ENCODE data around the gene COX10.
A peak's percentile ranks its signal among the peaks of the same experiment; 100 is the strongest.
"Not testable (repeated sequence)": the region's sequence is repeated elsewhere in the genome, so short reads cannot be mapped to it uniquely, and the experiment has no call there.

COX10 gene

DNA sequence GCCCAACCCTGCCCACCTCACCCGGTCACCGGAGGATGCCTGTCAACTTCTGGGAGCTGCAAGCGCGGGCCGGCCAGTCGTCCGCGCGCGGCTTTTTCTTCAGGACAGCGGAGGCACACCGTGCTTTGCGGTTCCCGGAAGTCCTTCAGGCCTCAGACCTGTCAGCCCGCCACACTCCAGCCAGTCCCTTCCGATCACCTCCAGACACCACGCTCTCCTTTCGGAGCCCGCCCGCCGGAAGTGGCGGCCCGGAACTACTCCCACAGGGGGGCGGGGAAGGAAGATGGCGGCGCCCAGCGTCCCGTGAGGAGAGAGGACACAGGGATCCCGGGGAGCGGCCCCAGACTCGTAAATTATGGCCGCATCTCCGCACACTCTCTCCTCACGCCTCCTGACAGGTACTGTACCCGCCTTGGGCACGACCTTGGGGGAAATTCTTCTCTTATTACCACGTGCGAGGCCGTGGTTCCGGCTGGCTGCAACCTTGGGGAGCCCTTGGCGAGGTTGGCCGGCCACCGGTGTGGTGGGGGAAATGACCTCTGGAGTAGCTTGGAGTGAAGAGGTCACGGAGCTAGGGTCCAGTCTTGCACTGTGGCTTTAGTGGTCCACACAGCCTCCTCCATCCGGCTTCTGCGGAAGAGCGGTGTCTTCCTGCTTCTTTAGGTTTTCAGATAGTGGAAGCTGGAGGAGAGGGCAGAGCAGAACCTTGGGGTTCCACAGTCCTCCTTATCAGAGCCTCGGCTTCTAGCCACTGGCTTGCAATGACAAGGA lies at the start of gene COX10:
COX10 (plus strand) TSS at position 254 of the 771 bp plus-strand sequence; CDS start at position 356, 102 bp downstream.
- Histone ChIP-seq H3K9me3 (ENCODE audit: control insufficient read depth, low read length) (no peaks in the 10 kb centered on the region), H3K4me3 (ENCODE audit: low read length) (peak within 1 kb of the TSS; percentile 99), H3K9ac (ENCODE audit: low read length) (peak within 1 kb of the TSS; percentile 92), H3K4me1 (ENCODE audit: control insufficient read depth, insufficient read depth, low read length) (peaks cover 15% of the 10 kb centered on the region), H3K27me3 (ENCODE audit: control insufficient read depth, insufficient read depth, low read length) (no peaks in the 10 kb centered on the region), H3K36me3 (ENCODE audit: control insufficient read depth, insufficient read depth, low read length) (no peaks in the 10 kb centered on the region)

DNA sequence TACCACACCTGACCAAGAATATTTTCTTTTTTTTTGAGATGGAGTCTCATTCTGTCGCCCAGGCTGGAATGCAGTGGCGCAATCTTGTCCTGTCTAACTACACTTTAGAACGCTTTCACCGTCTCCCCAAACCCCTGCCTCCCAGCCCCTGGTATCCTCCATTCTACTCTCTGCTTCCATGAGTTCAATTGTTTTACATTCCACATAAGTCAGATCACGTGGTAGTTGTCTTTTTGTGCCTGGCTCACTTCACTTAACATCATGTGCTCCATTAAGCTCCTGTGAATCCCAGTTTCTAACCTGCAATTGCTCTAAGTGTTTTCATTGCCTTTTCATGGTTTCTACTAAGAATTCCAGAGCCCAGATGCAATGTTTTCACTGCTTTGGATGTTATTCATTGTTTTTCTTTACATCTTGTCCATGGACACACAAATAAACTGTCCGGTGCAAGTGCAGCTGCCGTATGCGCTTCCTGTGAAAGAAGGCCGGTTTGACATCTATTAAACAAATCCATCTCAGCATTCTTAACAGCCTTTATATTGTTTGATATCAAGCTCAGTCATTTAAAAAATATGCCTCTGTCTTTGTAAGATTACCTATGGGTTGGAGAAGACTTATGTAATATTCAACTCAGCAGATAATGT lies 47.5 kb upstream of the COX10 start:
- not testable (repeated sequence) for H3K4me3 ChIP-seq (ENCODE audit: low read length); H3K36me3 ChIP-seq (ENCODE audit: control insufficient read depth, insufficient read depth, low read length); H3K4me1 ChIP-seq (ENCODE audit: control insufficient read depth, insufficient read depth, low read length); H3K9ac ChIP-seq (ENCODE audit: low read length); H3K27me3 ChIP-seq (ENCODE audit: control insufficient read depth, insufficient read depth, low read length); H3K9me3 ChIP-seq (ENCODE audit: control insufficient read depth, low read length)

DNA sequence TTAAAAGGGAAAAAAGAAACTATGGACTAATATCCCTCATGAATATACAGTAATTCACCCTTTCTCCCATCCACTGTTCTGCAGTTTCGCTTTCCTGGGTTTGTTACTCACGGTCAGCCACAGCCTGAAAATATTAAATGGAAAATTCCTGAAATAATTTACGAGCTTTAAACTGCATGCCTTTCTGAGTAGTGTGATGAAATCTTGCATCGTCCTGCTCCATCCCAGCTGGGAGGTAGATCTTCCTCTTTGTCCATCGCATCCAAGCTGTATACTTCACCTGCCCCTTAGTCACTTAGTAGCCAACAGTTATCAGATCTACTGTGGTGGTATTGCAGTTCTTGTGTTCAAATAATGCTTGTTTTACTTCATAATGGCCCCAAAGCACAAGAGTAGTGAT lies 39.5 kb upstream of the COX10 start:
- not testable (repeated sequence) for H3K36me3 ChIP-seq (ENCODE audit: control insufficient read depth, insufficient read depth, low read length); H3K27me3 ChIP-seq (ENCODE audit: control insufficient read depth, insufficient read depth, low read length); H3K9ac ChIP-seq (ENCODE audit: low read length)

DNA sequence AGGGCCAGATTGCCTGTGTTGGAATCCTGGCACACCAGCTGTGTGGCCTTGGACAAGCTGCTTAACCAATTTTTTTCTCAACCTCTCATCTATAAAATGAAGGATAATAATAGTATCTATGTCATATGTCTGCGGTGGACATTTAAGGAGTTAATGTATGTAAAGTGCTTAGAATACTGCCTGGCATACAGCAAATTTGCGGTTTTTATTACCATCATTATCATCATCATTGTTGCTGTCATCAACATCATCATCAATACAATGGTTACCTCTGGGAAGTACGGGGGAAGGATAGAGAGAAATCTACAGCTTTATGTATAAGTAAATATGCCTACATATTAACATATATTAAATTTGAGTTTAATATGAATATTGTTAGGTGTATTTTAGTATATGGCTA lies 37.1 kb upstream of the COX10 start:
- Histone ChIP-seq H3K4me1 (ENCODE audit: control insufficient read depth, insufficient read depth, low read length) (no peaks in the 10 kb centered on the region), H3K4me3 (ENCODE audit: low read length) (no peak overlapping the region), H3K9ac (ENCODE audit: low read length) (no peak overlapping the region), H3K36me3 (ENCODE audit: control insufficient read depth, insufficient read depth, low read length) (no peaks in the 10 kb centered on the region), H3K27me3 (ENCODE audit: control insufficient read depth, insufficient read depth, low read length) (no peaks in the 10 kb centered on the region), H3K9me3 (ENCODE audit: control insufficient read depth, low read length) (no peaks in the 10 kb centered on the region)

More for the DNA sequence above, 39.5 kb upstream of the COX10 start:
- H3K4me3 ChIP-seq (ENCODE audit: low read length); H3K4me1 ChIP-seq (ENCODE audit: control insufficient read depth, insufficient read depth, low read length); H3K9me3 ChIP-seq (ENCODE audit: control insufficient read depth, low read length): not testable (repeated sequence)

DNA sequence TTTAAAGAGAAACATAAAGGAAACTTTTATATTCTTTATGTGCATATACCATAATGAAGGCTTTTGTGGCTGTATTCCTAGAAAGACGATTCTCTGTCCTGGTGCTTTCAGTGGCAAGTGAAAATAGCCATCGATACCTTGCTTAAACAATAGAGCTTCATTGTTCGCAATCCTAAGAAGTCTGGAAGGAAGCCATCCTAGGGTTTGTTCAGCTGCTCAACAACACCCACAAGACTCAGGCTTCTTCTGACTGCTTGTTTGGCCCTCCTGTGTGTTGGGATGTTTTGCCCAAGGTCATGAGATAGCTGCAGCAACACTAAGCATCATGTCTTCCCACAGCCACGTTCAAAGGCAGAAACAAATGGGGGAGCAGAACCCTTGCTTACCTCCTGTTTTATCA lies 36.1 kb upstream of the COX10 start:
- Histone ChIP-seq H3K27me3 (ENCODE audit: control insufficient read depth, insufficient read depth, low read length) (no peaks in the 10 kb centered on the region), H3K9me3 (ENCODE audit: control insufficient read depth, low read length) (no peaks in the 10 kb centered on the region), H3K4me3 (ENCODE audit: low read length) (no peak overlapping the region), H3K9ac (ENCODE audit: low read length) (no peak overlapping the region), H3K36me3 (ENCODE audit: control insufficient read depth, insufficient read depth, low read length) (no peaks in the 10 kb centered on the region), H3K4me1 (ENCODE audit: control insufficient read depth, insufficient read depth, low read length) (no peaks in the 10 kb centered on the region)

DNA sequence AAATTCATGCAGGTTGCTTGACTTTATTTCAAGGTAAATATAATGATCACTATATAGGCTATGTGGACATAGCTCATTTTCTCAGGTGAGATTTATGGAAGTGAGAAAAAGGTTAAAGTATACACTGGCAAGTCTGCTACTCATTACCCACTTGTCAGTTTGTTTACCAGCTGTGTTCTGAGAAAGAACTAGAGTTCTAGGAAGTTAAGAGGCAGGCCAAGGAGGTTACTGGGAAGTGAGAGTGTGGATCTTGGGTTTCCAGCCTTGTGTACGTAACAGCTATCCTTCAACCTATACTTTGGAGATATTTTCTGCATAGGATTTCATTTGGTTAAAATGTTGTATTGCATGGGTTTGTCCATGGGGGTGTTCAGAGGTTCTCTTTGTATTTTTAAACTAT lies 31.9 kb upstream of the COX10 start:
- H3K4me3 ChIP-seq (ENCODE audit: low read length), result no peak overlapping the region
- H3K27me3 ChIP-seq (ENCODE audit: control insufficient read depth, insufficient read depth, low read length), result no peaks in the 10 kb centered on the region
- H3K9me3 ChIP-seq (ENCODE audit: control insufficient read depth, low read length), result no peaks in the 10 kb centered on the region
- H3K4me1 ChIP-seq (ENCODE audit: control insufficient read depth, insufficient read depth, low read length), result no peaks in the 10 kb centered on the region
- H3K36me3 ChIP-seq (ENCODE audit: control insufficient read depth, insufficient read depth, low read length), result no peaks in the 10 kb centered on the region
- no peak overlapping the region for H3K9ac ChIP-seq (ENCODE audit: low read length)

DNA sequence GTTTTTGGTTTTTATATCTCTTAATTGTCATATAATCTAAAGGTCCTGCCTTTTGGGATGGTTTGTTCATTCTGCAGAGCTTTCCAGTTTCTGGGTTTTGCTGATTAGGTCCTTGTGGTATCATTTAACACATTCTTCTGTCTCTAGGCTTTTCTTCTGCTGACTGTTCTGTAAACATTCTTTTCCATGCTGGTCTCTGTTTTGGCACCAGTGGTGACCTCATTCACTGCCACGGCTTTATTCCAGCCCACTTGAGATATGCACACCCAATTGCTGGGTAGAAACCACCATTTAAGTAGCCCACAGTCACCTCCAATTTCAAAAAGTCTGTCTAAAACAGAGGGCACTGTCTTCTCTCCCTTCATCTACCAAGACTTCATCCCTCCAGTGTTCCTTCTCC lies 31.1 kb upstream of the COX10 start:
- H3K9ac ChIP-seq (ENCODE audit: low read length), result no peak overlapping the region
- no peaks in the 10 kb centered on the region for H3K4me1 ChIP-seq (ENCODE audit: control insufficient read depth, insufficient read depth, low read length)
- no peaks in the 10 kb centered on the region for H3K9me3 ChIP-seq (ENCODE audit: control insufficient read depth, low read length)
- no peaks in the 10 kb centered on the region for H3K27me3 ChIP-seq (ENCODE audit: control insufficient read depth, insufficient read depth, low read length)
- H3K4me3 ChIP-seq (ENCODE audit: low read length), result no peak overlapping the region
- no peaks in the 10 kb centered on the region for H3K36me3 ChIP-seq (ENCODE audit: control insufficient read depth, insufficient read depth, low read length)

DNA sequence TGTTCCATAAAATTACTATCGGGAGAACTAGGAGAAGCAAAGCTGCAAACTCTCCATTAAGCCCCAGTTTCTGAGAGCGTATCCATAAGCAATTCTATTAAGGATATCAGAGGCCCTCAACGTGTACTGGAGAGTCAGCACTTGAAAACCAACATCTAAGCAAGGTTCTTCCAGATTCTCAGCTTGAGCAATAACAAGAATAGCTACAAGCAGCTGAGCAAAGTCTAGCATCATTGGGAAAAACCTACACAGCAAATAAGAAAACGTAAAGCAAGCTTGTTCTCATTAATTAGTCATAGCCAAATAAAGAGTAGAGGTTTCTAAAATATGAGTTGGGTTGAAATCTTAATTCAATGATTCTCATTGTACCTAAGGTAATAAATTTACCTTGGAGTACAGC lies 26.9 kb upstream of the COX10 start:
- no peaks in the 10 kb centered on the region for H3K36me3 ChIP-seq (ENCODE audit: control insufficient read depth, insufficient read depth, low read length)
- no peaks in the 10 kb centered on the region for H3K9me3 ChIP-seq (ENCODE audit: control insufficient read depth, low read length)
- H3K4me1 ChIP-seq (ENCODE audit: control insufficient read depth, insufficient read depth, low read length), result no peaks in the 10 kb centered on the region
- no peak overlapping the region for H3K9ac ChIP-seq (ENCODE audit: low read length)
- no peak overlapping the region for H3K4me3 ChIP-seq (ENCODE audit: low read length)
- no peaks in the 10 kb centered on the region for H3K27me3 ChIP-seq (ENCODE audit: control insufficient read depth, insufficient read depth, low read length)

DNA sequence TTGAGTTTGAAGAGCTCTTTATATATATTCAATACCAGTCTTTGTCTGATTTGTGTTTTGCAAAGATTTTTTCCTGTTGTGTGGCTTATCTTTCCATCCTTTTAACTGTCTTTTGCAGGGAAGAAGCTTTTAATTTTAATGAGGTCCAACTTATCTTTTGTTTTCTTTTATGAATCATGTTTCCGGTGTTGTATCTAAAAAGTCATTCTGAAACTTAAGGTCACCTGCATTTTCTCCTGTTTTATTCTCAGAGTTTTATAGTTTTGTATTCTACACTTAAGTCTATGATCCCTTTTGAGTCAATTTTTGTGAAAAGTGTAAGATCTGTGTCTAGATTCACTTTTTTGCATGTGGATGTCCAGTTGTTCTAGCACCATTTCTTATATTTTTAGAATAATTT lies 24.6 kb upstream of the COX10 start:
- H3K4me3 ChIP-seq (ENCODE audit: low read length), result no peak overlapping the region
- no peak overlapping the region for H3K9ac ChIP-seq (ENCODE audit: low read length)
- no peaks in the 10 kb centered on the region for H3K4me1 ChIP-seq (ENCODE audit: control insufficient read depth, insufficient read depth, low read length)
- H3K36me3 ChIP-seq (ENCODE audit: control insufficient read depth, insufficient read depth, low read length), result no peaks in the 10 kb centered on the region
- H3K9me3 ChIP-seq (ENCODE audit: control insufficient read depth, low read length), result no peaks in the 10 kb centered on the region
- H3K27me3 ChIP-seq (ENCODE audit: control insufficient read depth, insufficient read depth, low read length), result no peaks in the 10 kb centered on the region

DNA sequence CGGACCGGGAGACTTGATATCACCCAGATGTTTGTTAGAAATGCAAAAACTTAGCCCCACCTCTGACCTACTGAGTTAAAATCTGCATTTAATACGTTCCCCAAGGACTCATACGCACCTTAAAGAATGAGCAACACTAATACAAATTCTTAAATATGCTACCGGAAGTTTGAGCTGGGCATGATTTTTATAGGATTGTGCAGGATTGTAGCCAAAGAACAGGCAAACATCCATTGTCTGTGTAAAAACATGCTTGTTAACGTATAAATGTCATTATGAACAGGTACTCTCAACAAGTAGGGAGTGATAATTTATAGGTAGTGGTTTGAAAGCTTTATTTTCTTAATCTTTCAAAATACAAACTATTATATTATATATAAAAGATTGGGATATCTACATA lies 22.3 kb upstream of the COX10 start:
- no peaks in the 10 kb centered on the region for H3K9me3 ChIP-seq (ENCODE audit: control insufficient read depth, low read length)
- no peaks in the 10 kb centered on the region for H3K4me1 ChIP-seq (ENCODE audit: control insufficient read depth, insufficient read depth, low read length)
- H3K27me3 ChIP-seq (ENCODE audit: control insufficient read depth, insufficient read depth, low read length), result no peaks in the 10 kb centered on the region
- no peak overlapping the region for H3K9ac ChIP-seq (ENCODE audit: low read length)
- H3K36me3 ChIP-seq (ENCODE audit: control insufficient read depth, insufficient read depth, low read length), result no peaks in the 10 kb centered on the region
- no peak overlapping the region for H3K4me3 ChIP-seq (ENCODE audit: low read length)

DNA sequence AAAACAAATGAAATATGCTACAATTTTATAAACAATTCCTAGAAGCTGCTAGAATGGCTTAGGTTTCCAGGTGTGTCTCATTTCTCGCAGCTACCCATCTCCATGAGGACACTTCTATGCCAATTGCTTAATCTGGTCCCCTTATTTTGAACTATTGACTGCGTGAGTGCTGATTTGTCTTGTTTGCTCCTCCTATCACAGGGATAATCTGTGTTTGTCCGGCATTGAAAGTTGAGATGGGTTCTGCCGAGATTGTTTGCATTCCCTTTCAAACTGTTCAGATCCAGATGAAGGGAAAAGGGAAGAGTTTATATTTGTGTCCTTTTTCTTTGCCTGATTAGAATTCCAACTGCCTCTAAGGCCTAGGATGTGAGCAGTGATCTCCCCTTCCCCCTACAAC lies 21.7 kb upstream of the COX10 start:
- Histone ChIP-seq H3K27me3 (ENCODE audit: control insufficient read depth, insufficient read depth, low read length) (no peaks in the 10 kb centered on the region), H3K9ac (ENCODE audit: low read length) (no peak overlapping the region), H3K36me3 (ENCODE audit: control insufficient read depth, insufficient read depth, low read length) (no peaks in the 10 kb centered on the region), H3K4me1 (ENCODE audit: control insufficient read depth, insufficient read depth, low read length) (no peaks in the 10 kb centered on the region), H3K9me3 (ENCODE audit: control insufficient read depth, low read length) (no peaks in the 10 kb centered on the region), H3K4me3 (ENCODE audit: low read length) (no peak overlapping the region)

DNA sequence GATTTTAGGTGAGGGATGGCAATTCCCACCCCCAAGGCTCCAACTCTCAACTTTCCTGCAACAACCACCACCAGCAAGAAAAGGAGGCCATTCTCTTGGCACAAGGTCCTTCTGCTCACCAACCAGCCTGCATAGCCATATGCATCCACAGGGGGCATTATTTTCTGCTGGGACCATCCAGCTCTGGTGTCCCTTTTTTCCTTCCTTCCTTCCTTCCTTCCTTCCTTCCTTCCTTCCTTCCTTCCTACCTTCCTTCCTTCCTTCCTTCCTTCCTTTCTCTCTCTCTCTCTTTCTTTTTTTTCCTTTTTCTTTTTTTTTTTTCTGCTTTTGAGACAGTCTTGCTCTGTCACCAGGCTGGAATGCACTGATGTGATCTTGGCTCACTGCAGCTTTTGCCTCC lies 21.1 kb upstream of the COX10 start:
- Histone ChIP-seq H3K27me3 (ENCODE audit: control insufficient read depth, insufficient read depth, low read length) (no peaks in the 10 kb centered on the region), H3K9me3 (ENCODE audit: control insufficient read depth, low read length) (no peaks in the 10 kb centered on the region), H3K36me3 (ENCODE audit: control insufficient read depth, insufficient read depth, low read length) (no peaks in the 10 kb centered on the region), H3K4me3 (ENCODE audit: low read length) (no peak overlapping the region), H3K4me1 (ENCODE audit: control insufficient read depth, insufficient read depth, low read length) (no peaks in the 10 kb centered on the region), H3K9ac (ENCODE audit: low read length) (no peak overlapping the region)
